Thoracic aorta (tissue), 2 donors: ENCODE data around the gene DNPH1. TPM values are rescaled to one million over a fixed set of nuclear protein-coding genes. Genes with fewer than 3 reads are reported as not detected.

ENCODE experiments used
- ATAC-seq: fragments of 150-250 bp; one replicate; pipeline ENCODE4 v1.8.0; 2017; ENCODE audit warnings: low read depth; ENCODE audit not compliant: insufficient number of reproducible peaks, low FRiP score
- DNase-seq: peaks from one replicate; pipeline ENCODE4 v3.0.0-alpha.2; 2020; ENCODE audit warnings: low spot score
- H3K27ac ChIP-seq, 2 donors: fragments of 200-600 bp; sonication (generic); 1 replicate in 1 of 2; 2 replicates in 1 of 2; pipeline ENCODE4 v1.5.1; 2016; ENCODE audit warnings: mild to moderate bottlenecking in 2 of 2, moderate library complexity in 2 of 2
- H3K27me3 ChIP-seq: fragments of 200-600 bp; sonication (generic); replicated peaks from 2 replicates; pipeline ENCODE4 v1.6.0; 2016; ENCODE audit warnings: mild to moderate bottlenecking; ENCODE audit not compliant: insufficient read depth
- H3K36me3 ChIP-seq: fragments of 200-600 bp; sonication (generic); one replicate; pipeline ENCODE4 v1.5.1; 2016
- H3K4me1 ChIP-seq, 2 donors: fragments of 200-600 bp; sonication (generic); 1 replicate in 1 of 2; 2 replicates in 1 of 2; pipeline versions ENCODE4 v1.5.1 to v1.6.0; 2016; ENCODE audit warnings: low read depth in 2 of 2, mild to moderate bottlenecking in 1 of 2; ENCODE audit not compliant: control insufficient read depth in 1 of 2
- H3K4me3 ChIP-seq: fragments of 200-600 bp; sonication (generic); 2 replicates; pipeline ENCODE4 v1.5.1; 2016; ENCODE audit warnings: mild to moderate bottlenecking
- H3K9me3 ChIP-seq: fragments of 200-600 bp; sonication (generic); 2 replicates; pipeline ENCODE4 v1.5.1; 2016
- CTCF ChIP-seq: fragments of 200-600 bp; sonication (generic); IDR thresholded peaks from one replicate; pipeline ENCODE4 v1.5.1; 2019; ENCODE audit warnings: antibody characterized with exemption
- total RNA-seq, 2 donors: library from RNA; depleted of rRNA; stranded (reverse); fragments of >200 nt; gene quantifications; one replicate each; pipeline versions ENCODE4 v1.1.0 to v1.2.3, GENCODE V29; 2016

The DNPH1 gene, protein sequence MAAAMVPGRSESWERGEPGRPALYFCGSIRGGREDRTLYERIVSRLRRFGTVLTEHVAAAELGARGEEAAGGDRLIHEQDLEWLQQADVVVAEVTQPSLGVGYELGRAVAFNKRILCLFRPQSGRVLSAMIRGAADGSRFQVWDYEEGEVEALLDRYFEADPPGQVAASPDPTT
- total RNA-seq = 10 to 100 TPM; 16.7 to 54.7 TPM

DNA sequence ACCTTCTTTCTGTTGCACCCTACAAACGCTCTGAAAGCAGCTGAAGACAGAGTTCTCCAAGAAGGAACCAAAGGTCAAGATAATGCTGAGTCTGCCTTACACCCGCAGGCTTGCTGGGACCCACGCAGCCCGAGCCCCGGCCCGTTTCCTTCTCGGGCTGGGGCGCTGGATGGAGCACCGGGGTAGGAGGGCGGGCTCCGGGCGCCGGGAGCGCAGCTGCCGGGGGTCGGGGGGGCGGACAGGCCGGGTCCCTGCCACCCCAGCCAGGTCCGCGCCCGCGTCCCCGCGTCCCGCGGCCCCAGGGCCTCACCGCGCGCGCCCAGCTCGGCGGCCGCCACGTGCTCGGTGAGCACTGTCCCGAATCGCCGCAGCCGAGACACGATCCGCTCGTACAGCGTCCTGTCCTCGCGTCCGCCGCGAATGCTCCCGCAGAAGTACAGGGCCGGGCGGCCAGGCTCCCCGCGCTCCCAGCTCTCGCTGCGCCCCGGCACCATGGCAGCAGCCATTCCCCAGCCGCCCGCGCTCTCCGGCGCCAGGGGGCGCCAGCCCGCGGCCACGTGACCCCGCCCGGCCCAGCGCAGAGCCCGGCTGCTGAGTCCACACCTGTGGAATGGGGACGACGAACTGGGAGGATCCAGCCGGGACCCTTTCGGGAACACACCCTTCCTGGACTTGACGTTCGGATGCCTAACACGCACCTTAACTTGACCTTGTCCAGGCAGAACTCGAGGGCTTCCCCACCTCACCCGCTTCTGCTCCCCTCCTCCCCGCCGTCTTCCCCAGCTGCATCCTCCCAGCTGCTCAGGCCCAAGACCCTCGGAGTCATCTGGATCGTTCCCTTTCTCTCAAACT lies at the start of gene DNPH1:
Gene DNPH1 (minus strand): TSS at position 531 of the 852 bp plus-strand sequence. CDS start 25 bp downstream, at position 506.
- peak; percentile 67 for ATAC-seq
- Histone ChIP-seq H3K27me3 (no peaks in the 10 kb centered on the region), H3K9me3 (no peaks in the 10 kb centered on the region), H3K4me1 (peaks cover 0 to 11% of the 10 kb centered on the region in 2 donors), H3K36me3 (no peaks in the 10 kb centered on the region), H3K27ac (no peak within 1 kb of the TSS), H3K4me3 (peak within 1 kb of the TSS; percentile 70)
- no peak for DNase-seq
- peak; percentile 85 for TF ChIP-seq CTCF

DNA sequence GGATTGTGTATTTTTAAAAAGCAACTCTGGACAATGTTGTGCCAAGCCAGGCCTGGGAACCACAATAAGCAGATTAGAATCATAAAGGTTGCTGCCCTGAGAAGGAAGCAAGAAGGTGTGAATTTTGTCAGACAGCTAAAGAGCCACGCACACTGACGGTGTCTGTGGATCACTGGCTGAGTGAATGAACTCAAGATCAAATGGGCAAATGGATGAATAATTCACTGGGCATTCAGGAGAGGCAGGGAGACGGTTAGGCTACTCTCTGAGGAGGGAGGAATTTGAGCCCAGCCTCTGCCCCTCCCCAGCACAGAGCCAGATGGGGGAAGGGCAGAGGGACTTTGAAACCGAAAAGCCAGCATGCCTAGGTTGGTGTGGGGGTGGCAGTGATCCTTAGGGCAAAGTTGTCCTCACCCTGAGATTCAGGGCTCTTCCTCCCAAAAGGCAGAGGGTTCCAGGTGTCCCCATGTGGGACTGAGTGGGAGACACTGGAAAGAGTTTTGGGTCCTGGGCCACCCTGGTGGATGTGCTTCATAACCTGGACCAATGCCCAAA lies 49.3 kb upstream of the DNPH1 start:
- H3K4me1 ChIP-seq = peaks cover 0 to 14% of the 10 kb centered on the region in 2 donors
- ATAC-seq = no peak
- no peak overlapping the region for H3K27ac ChIP-seq

GRCh38 chr6:43277643-43278523 lies 48.6 kb upstream of the DNPH1 start:
- Histone ChIP-seq H3K27ac (no peak overlapping the region), H3K36me3 (no peaks in the 10 kb centered on the region), H3K4me1 (peaks cover 0 to 14% of the 10 kb centered on the region in 2 donors), H3K9me3 (no peaks in the 10 kb centered on the region), H3K27me3 (no peaks in the 10 kb centered on the region), H3K4me3 (no peak overlapping the region)
- ATAC-seq = no peak
- TF ChIP-seq CTCF = no peak
- DNase-seq = no peak

More for the DNA sequence above, 49.3 kb upstream of the DNPH1 start:
- Histone ChIP-seq H3K36me3 (no peaks in the 10 kb centered on the region), H3K4me3 (no peak overlapping the region), H3K9me3 (no peaks in the 10 kb centered on the region), H3K27me3 (no peaks in the 10 kb centered on the region)
- DNase-seq = no peak
- TF ChIP-seq CTCF = no peak

GRCh38 chr6:43277306-43277642 lies 48.0 kb upstream of the DNPH1 start:
- H3K27ac ChIP-seq = no peak overlapping the region
- no peaks in the 10 kb centered on the region for H3K36me3 ChIP-seq
- ATAC-seq = no peak

More at GRCh38 chr6:43277306-43277642, 48.0 kb upstream of the DNPH1 start:
- no peak for TF ChIP-seq CTCF
- Histone ChIP-seq H3K4me1 (peaks cover 0 to 14% of the 10 kb centered on the region in 2 donors), H3K9me3 (no peaks in the 10 kb centered on the region), H3K27me3 (no peaks in the 10 kb centered on the region), H3K4me3 (no peak overlapping the region)
- DNase-seq = no peak
